Measurements from ENCODE around the gene PPP2R2C.

PPP2R2C gene

GRCh38 chr4:6346373-6347110, 125.9 kb downstream of the PPP2R2C start:
- Histone ChIP-seq H3K4me3 (ENCODE audit: low read depth, low read length) (no peak overlapping the region), H3K4me1 (peaks cover 7% of the 10 kb centered on the region; the same call in 1 of the 2 replicates), H3K9me3 (no peaks in the 10 kb centered on the region), H3K27me3 (no peaks in the 10 kb centered on the region), H3K36me3 (no peaks in the 10 kb centered on the region)
- no peak for DNase-seq
- TF ChIP-seq, protein P1, sequence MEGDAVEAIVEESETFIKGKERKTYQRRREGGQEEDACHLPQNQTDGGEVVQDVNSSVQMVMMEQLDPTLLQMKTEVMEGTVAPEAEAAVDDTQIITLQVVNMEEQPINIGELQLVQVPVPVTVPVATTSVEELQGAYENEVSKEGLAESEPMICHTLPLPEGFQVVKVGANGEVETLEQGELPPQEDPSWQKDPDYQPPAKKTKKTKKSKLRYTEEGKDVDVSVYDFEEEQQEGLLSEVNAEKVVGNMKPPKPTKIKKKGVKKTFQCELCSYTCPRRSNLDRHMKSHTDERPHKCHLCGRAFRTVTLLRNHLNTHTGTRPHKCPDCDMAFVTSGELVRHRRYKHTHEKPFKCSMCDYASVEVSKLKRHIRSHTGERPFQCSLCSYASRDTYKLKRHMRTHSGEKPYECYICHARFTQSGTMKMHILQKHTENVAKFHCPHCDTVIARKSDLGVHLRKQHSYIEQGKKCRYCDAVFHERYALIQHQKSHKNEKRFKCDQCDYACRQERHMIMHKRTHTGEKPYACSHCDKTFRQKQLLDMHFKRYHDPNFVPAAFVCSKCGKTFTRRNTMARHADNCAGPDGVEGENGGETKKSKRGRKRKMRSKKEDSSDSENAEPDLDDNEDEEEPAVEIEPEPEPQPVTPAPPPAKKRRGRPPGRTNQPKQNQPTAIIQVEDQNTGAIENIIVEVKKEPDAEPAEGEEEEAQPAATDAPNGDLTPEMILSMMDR (IDR thresholded peaks at IDR 0.05; ENCODE audit: low read depth, low read length): no peak

- H3K36me3 ChIP-seq: no peaks in the 10 kb centered on the region
- peaks cover 7% of the 10 kb centered on the region; the same call in 1 of the 2 replicates for H3K4me1 ChIP-seq
- no peak for DNase-seq
- H3K4me3 ChIP-seq (ENCODE audit: low read depth, low read length): no peak overlapping the region
- no peaks in the 10 kb centered on the region for H3K9me3 ChIP-seq
- TF ChIP-seq, protein P1 (IDR thresholded peaks at IDR 0.05; ENCODE audit: low read depth, low read length): no peak
- no peaks in the 10 kb centered on the region for H3K27me3 ChIP-seq
Measured at GRCh38 chr4:6345866-6346265, 126.5 kb downstream of the PPP2R2C start.

- Histone ChIP-seq H3K9me3 (no peaks in the 10 kb centered on the region), H3K36me3 (no peaks in the 10 kb centered on the region), H3K4me1 (peaks cover 7% of the 10 kb centered on the region; the same call in 1 of the 2 replicates), H3K4me3 (ENCODE audit: low read depth, low read length) (no peak overlapping the region), H3K27me3 (no peaks in the 10 kb centered on the region)
- DNase-seq: no peak
- TF ChIP-seq, protein P1 (IDR thresholded peaks at IDR 0.05; ENCODE audit: low read depth, low read length): no peak
Measured at GRCh38 chr4:6345096-6345830, 127.2 kb downstream of the PPP2R2C start.

- Histone ChIP-seq H3K36me3 (no peaks in the 10 kb centered on the region), H3K9me3 (no peaks in the 10 kb centered on the region), H3K4me3 (ENCODE audit: low read depth, low read length) (no peak overlapping the region), H3K27me3 (no peaks in the 10 kb centered on the region), H3K4me1 (peaks cover 7% of the 10 kb centered on the region; the same call in 1 of the 2 replicates)
- TF ChIP-seq, protein P1 (IDR thresholded peaks at IDR 0.05; ENCODE audit: low read depth, low read length): peak; percentile 28; the same call in 1 of the 2 replicates
- no peak for DNase-seq
Measured at GRCh38 chr4:6343939-6344408, 128.4 kb downstream of the PPP2R2C start.

GRCh38 chr4:6342530-6343293, 129.7 kb downstream of the PPP2R2C start:
- H3K4me1 ChIP-seq: peaks cover 7% of the 10 kb centered on the region; the same call in 1 of the 2 replicates
- TF ChIP-seq, protein P1 (IDR thresholded peaks at IDR 0.05; ENCODE audit: low read depth, low read length): no peak
- DNase-seq: peak; percentile 59

More at GRCh38 chr4:6342530-6343293, 129.7 kb downstream of the PPP2R2C start:
- H3K4me3 ChIP-seq (ENCODE audit: low read depth, low read length): peak overlapping the region; percentile 8
- no peaks in the 10 kb centered on the region for H3K9me3 ChIP-seq
- no peaks in the 10 kb centered on the region for H3K36me3 ChIP-seq
- no peaks in the 10 kb centered on the region for H3K27me3 ChIP-seq
